Cardiac muscle cell (in vitro differentiated cells and primary cell): ENCODE data around the gene ITPKB. TPM values are rescaled to one million over a fixed set of nuclear protein-coding genes. Genes with fewer than 3 reads are reported as not detected.

Source experiments
- DNase-seq, 2 donors: peaks; one replicate each; pipeline versions ENCODE4 v3.0.0 to v3.0.0-alpha.2; 2010 to 2017; ENCODE audit warnings: low read depth in 1 of 2, low spot score in 1 of 2
- H3K27ac ChIP-seq: fragments of 200-600 bp; sonication (generic); 2 replicates; pipeline ENCODE4 v1.5.1; 2016
- H3K27me3 ChIP-seq: fragments of 200-600 bp; sonication (generic); 2 replicates; pipeline ENCODE4 v1.6.0; 2016; ENCODE audit warnings: control low read depth
- H3K36me3 ChIP-seq: fragments of 200-600 bp; sonication (generic); 2 replicates; pipeline ENCODE4 v1.5.1; 2016; ENCODE audit warnings: control low read depth
- H3K4me1 ChIP-seq: fragments of 200-600 bp; sonication (generic); 2 replicates; pipeline ENCODE4 v1.8.1; 2017; ENCODE audit warnings: low read depth, mild to moderate bottlenecking, mixed run types
- H3K4me3 ChIP-seq: fragments of 200-600 bp; sonication (generic); 2 replicates; pipeline ENCODE4 v1.5.1; 2016; ENCODE audit warnings: mild to moderate bottlenecking
- H3K9me3 ChIP-seq: fragments of 200-600 bp; sonication (generic); 2 replicates; pipeline ENCODE4 v1.5.1; 2017; ENCODE audit warnings: low read depth, mild to moderate bottlenecking, control low read depth
- polyA plus RNA-seq: library from polyadenylated mRNA; unstranded; fragments of >200 nt; fragmentation: Nextera tagmentation; extraction: Ambion mirVana; gene quantifications from 2 replicates; pipeline ENCODE4 v1.2.1, GENCODE V29; 2016
- total RNA-seq: library from RNA; depleted of rRNA; stranded (reverse); fragments of >200 nt; gene quantifications from 2 replicates; pipeline ENCODE4 v1.2.3, GENCODE V29; 2016
- TF ChIP-seq, protein P1 (sequence below): IDR thresholded peaks from 2 replicates; pipeline ENCODE4 v1.5.1; 2012; ENCODE audit warnings: low read depth, mild to moderate bottlenecking, low read length

Gene ITPKB
- total and polyA plus RNA-seq, 2 experiments from 2014 or later: 3.8 to 12.0 TPM

DNA sequence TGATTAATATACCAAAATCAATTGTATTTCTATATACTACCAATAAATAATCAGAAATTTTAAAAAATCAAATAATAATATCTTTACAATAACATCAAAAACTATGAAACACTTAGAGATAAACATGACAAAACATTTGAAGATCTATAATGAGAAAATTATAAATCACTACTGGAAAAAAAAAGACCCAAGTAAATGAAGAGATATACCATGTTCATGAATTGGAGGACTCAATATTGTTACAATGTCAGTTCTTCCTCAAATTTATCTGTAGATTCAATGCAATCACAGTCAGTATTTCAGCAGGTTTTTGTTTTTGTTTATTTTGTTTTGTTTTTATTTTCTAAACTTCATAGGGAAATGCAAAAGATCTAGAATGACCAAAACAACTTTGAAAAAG is 4.2 kb upstream of the ITPKB start:
- Histone ChIP-seq H3K36me3 (no peaks in the 10 kb centered on the region), H3K27me3 (peaks cover 29% of the 10 kb centered on the region), H3K9me3 (no peaks in the 10 kb centered on the region), H3K4me1 (peaks cover 5% of the 10 kb centered on the region), H3K27ac (no peak overlapping the region), H3K4me3 (no peak overlapping the region)
- DNase-seq: no peak
- TF ChIP-seq, protein P1, sequence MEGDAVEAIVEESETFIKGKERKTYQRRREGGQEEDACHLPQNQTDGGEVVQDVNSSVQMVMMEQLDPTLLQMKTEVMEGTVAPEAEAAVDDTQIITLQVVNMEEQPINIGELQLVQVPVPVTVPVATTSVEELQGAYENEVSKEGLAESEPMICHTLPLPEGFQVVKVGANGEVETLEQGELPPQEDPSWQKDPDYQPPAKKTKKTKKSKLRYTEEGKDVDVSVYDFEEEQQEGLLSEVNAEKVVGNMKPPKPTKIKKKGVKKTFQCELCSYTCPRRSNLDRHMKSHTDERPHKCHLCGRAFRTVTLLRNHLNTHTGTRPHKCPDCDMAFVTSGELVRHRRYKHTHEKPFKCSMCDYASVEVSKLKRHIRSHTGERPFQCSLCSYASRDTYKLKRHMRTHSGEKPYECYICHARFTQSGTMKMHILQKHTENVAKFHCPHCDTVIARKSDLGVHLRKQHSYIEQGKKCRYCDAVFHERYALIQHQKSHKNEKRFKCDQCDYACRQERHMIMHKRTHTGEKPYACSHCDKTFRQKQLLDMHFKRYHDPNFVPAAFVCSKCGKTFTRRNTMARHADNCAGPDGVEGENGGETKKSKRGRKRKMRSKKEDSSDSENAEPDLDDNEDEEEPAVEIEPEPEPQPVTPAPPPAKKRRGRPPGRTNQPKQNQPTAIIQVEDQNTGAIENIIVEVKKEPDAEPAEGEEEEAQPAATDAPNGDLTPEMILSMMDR: no peak

DNA sequence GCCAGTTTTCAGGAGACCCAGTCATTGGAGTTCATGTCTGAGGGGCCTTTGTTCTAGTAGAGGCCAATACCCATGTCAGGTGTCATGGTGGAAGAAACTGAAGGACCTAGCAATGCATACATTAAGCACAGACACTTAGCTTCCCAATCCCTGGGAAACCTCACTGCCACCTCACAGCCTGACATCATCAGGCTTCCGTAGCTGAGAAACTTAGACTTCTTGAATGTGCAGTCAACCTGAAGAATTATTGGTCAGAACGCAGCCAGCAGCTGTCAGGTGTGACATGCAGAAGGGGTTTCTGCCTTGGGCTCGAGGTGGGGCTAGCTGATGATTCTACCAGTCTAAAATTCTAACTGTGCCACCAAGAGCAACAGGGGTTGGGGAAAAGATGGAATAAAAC is 1.9 kb upstream of the ITPKB start:
- no peak for DNase-seq
- H3K27me3 ChIP-seq: peaks cover 51% of the 10 kb centered on the region
- H3K4me3 ChIP-seq: no peak overlapping the region
- H3K9me3 ChIP-seq: no peaks in the 10 kb centered on the region
- peaks cover 5% of the 10 kb centered on the region for H3K4me1 ChIP-seq
- no peak overlapping the region for H3K27ac ChIP-seq
- TF ChIP-seq, protein P1: no peak
- H3K36me3 ChIP-seq: no peaks in the 10 kb centered on the region

DNA sequence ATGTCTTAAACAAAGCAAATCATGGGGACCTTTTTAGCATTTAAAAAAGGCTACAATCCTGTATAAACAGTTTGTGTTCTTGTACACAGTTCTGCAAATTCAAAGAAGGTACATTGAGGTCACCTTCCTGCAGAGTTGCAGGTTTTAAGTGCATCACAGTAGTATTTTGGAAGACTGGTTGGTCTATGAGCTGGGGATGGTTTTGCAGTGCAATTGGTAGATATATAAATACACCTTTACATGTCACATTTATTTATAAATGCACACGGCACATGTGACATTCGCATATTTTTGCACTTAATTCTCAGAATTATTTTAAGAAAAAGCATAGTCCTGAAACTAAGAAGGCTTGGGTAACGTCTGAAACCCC is 599 bp upstream of the ITPKB start:
- Histone ChIP-seq H3K27ac (no peak overlapping the region), H3K4me3 (peak overlapping the region; percentile 52)
- no peak for DNase-seq

GRCh38 chr1:226738421-226738994 is 574 bp downstream of the ITPKB start:
- TF ChIP-seq, protein P1: no peak
- Histone ChIP-seq H3K4me3 (peak overlapping the region; percentile 52), H3K9me3 (no peaks in the 10 kb centered on the region), H3K27ac (no peak overlapping the region), H3K27me3 (peaks cover 73% of the 10 kb centered on the region), H3K4me1 (peaks cover 5% of the 10 kb centered on the region), H3K36me3 (no peaks in the 10 kb centered on the region)
- DNase-seq: peak; percentile 48 to 55

More for the DNA sequence above, 599 bp upstream of the ITPKB start:
- H3K9me3 ChIP-seq: no peaks in the 10 kb centered on the region
- no peaks in the 10 kb centered on the region for H3K36me3 ChIP-seq
- peaks cover 5% of the 10 kb centered on the region for H3K4me1 ChIP-seq
- TF ChIP-seq, protein P1: no peak
- peaks cover 65% of the 10 kb centered on the region for H3K27me3 ChIP-seq

GRCh38 chr1:226737819-226738420 is 1.2 kb downstream of the ITPKB start:
- Histone ChIP-seq H3K27ac (no peak overlapping the region), H3K27me3 (peaks cover 73% of the 10 kb centered on the region), H3K4me3 (peak overlapping the region; percentile 52), H3K9me3 (no peaks in the 10 kb centered on the region), H3K4me1 (peaks cover 5% of the 10 kb centered on the region), H3K36me3 (no peaks in the 10 kb centered on the region)
- DNase-seq: peak; percentile 48 to 50
- TF ChIP-seq, protein P1: no peak
